HepG2 (cell line): ENCODE measurements around the gene GSPT1. TPM values are rescaled to one million over a fixed set of nuclear protein-coding genes. Genes with fewer than 3 reads are reported as not detected.
A peak's percentile ranks its signal among the peaks of the same experiment; 100 is the strongest.

Experiments
- ASH2L ChIP-seq: fragments of 300-600, 200-600 bp; sonication (generic); IDR thresholded peaks from 2 replicates; pipeline ENCODE4 v1.7.0; 2017; ENCODE audit warnings: low read depth, mild to moderate bottlenecking, moderate library complexity, mixed read lengths, low read length; ENCODE audit not compliant: insufficient read length
- ATF7 ChIP-seq, 2 experiments: fragments of 450-650 bp in 1 of 2; sonication (generic) in 1 of 2; formaldehyde crosslinking in 1 of 2; IDR thresholded peaks; 2 replicates each; pipeline versions ENCODE4 v1.4.0 to v1.6.1; 2016 to 2020; ENCODE audit warnings: antibody characterized with exemption in 1 of 2, mild to moderate bottlenecking in 1 of 2, missing genetic modification reagents in 1 of 2
- CEBPG ChIP-seq: IDR thresholded peaks from 2 replicates; pipeline ENCODE4 v1.6.1; 2016
- CREB1 ChIP-seq, 2 experiments: fragments of 450-650 bp in 1 of 2; IDR thresholded peaks; 2 replicates each; pipeline ENCODE4 v1.6.1; 2016 to 2017; ENCODE audit warnings: control low read depth in 1 of 2, mild to moderate bottlenecking in 1 of 2, missing compliant biosample characterization in 1 of 2, missing genetic modification characterization in 1 of 2
- DR1 ChIP-seq: sonication (generic); formaldehyde crosslinking; IDR thresholded peaks from 2 replicates; pipeline ENCODE4 v1.8.0; 2021; ENCODE audit warnings: mild to moderate bottlenecking, missing genetic modification reagents, inconsistent platforms
- JUNB ChIP-seq: sonication (generic); formaldehyde crosslinking; IDR thresholded peaks from 2 replicates; pipeline ENCODE4 v1.8.0; 2022; ENCODE audit warnings: missing genetic modification reagents, mild to moderate bottlenecking, borderline replicate concordance
- PATZ1 ChIP-seq: sonication (generic); formaldehyde crosslinking; IDR thresholded peaks from 2 replicates; pipeline ENCODE4 v1.4.0; 2020; ENCODE audit warnings: missing genetic modification reagents
- ZMAT3 ChIP-seq: sonication (generic); formaldehyde crosslinking; conservative IDR thresholded peaks from 2 replicates; pipeline ENCODE4 v1.7.0; 2021; ENCODE audit warnings: missing genetic modification reagents
- ZNF253 ChIP-seq: sonication (generic); formaldehyde crosslinking; IDR thresholded peaks from 2 replicates; pipeline ENCODE4 v1.8.0; 2022; ENCODE audit warnings: mild to moderate bottlenecking, missing genetic modification reagents, borderline replicate concordance
- ZNF354B ChIP-seq: sonication (generic); formaldehyde crosslinking; IDR thresholded peaks from 2 replicates; pipeline ENCODE4 v1.8.0; 2022; ENCODE audit warnings: mild to moderate bottlenecking, missing genetic modification reagents
- ZNF432 ChIP-seq: sonication (generic); formaldehyde crosslinking; IDR thresholded peaks from 2 replicates; pipeline ENCODE4 v1.5.0; 2020; ENCODE audit warnings: missing genetic modification reagents, mild to moderate bottlenecking, borderline replicate concordance
- ZNF567 ChIP-seq: sonication (generic); formaldehyde crosslinking; IDR thresholded peaks from 2 replicates; pipeline ENCODE4 v1.8.1; 2023; ENCODE audit warnings: mild to moderate bottlenecking, missing genetic modification reagents, borderline replicate concordance
- ZNF724P ChIP-seq: sonication (generic); formaldehyde crosslinking; IDR thresholded peaks from 2 replicates; pipeline ENCODE4 v1.8.0; 2022; ENCODE audit warnings: missing genetic modification reagents, borderline replicate concordance
- ZSCAN5A ChIP-seq: sonication (generic); formaldehyde crosslinking; IDR thresholded peaks from 2 replicates; pipeline ENCODE4 v1.8.0; 2022; ENCODE audit warnings: mild to moderate bottlenecking, missing genetic modification reagents, borderline replicate concordance
- polyA plus RNA-seq, 8 experiments: library from polyadenylated mRNA; depleted of rRNA in 3 of 8; stranded (reverse) in 7 of 8; unstranded in 1 of 8; fragments of >200 nt; fragmentation: Illumina TruSeq in 4 of 8; extraction: Trizol in 4 of 8; gene quantifications; 2 replicates each; pipeline versions ENCODE4 v1.2.1 to v1.2.3, GENCODE V29; 2011 to 2016; ENCODE audit warnings: low read depth in 4 of 8, missing spikeins in 1 of 8, mixed read lengths in 1 of 8; ENCODE audit not compliant: insufficient read depth in 1 of 8
- total RNA-seq, 5 experiments: library from RNA; depleted of rRNA; stranded (reverse); fragments of >200 nt; fragmentation: Illumina TruSeq; extraction: Trizol; gene quantifications; 2 replicates each; pipeline ENCODE4 v1.2.3, GENCODE V29; 2016; ENCODE audit warnings: low read depth in 1 of 5
- TF ChIP-seq, protein P1 (sequence below): sonication (generic); formaldehyde crosslinking; IDR thresholded peaks from 2 replicates; pipeline ENCODE4 v1.4.0; 2020; ENCODE audit warnings: missing genetic modification reagents
- TF ChIP-seq, protein P2 (sequence below): sonication (generic); formaldehyde crosslinking; IDR thresholded peaks from 2 replicates; pipeline ENCODE4 v1.4.0; 2020; ENCODE audit warnings: mild to moderate bottlenecking, missing genetic modification reagents
- TF ChIP-seq, protein P3 (sequence below): fragments of 450-650 bp; IDR thresholded peaks from 2 replicates; pipeline ENCODE4 v1.6.1; 2017; ENCODE audit warnings: mild to moderate bottlenecking

The GSPT1 gene
- total and polyA plus RNA-seq, 2 of the 13 experiments (the other 11 are each of a cell fraction or from before 2014, with no cell fraction given): 120 to 316 TPM

GRCh38 chr16:11915644-11916523, at the start of gene GSPT1 (continued):
- TF ChIP-seq ZNF724P: peak; percentile 87
- peak; percentile 91 for TF ChIP-seq ASH2L
- TF ChIP-seq JUNB: no peak
- TF ChIP-seq ZNF354B: peak; percentile 87; the same call in 1 of the 2 replicates
- TF ChIP-seq PATZ1 (CRISPR knock-in tag): peak; percentile 96
- TF ChIP-seq, protein P1, sequence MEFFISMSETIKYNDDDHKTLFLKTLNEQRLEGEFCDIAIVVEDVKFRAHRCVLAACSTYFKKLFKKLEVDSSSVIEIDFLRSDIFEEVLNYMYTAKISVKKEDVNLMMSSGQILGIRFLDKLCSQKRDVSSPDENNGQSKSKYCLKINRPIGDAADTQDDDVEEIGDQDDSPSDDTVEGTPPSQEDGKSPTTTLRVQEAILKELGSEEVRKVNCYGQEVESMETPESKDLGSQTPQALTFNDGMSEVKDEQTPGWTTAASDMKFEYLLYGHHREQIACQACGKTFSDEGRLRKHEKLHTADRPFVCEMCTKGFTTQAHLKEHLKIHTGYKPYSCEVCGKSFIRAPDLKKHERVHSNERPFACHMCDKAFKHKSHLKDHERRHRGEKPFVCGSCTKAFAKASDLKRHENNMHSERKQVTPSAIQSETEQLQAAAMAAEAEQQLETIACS: no peak
- TF ChIP-seq CREB1 (IDR thresholded peaks at IDR 0.05): peak; percentile 90
- peak; percentile 94 for TF ChIP-seq CREB1 (CRISPR knock-in tag; IDR thresholded peaks at IDR 0.05)
- TF ChIP-seq ZNF432 (CRISPR knock-in tag): no peak; the same call in 1 of the 2 replicates
- no peak for TF ChIP-seq CEBPG (CRISPR knock-in tag)
- peak; percentile 67; the same call in 1 of the 2 replicates for TF ChIP-seq ZMAT3 (CRISPR knock-in tag)
- TF ChIP-seq, protein P2, sequence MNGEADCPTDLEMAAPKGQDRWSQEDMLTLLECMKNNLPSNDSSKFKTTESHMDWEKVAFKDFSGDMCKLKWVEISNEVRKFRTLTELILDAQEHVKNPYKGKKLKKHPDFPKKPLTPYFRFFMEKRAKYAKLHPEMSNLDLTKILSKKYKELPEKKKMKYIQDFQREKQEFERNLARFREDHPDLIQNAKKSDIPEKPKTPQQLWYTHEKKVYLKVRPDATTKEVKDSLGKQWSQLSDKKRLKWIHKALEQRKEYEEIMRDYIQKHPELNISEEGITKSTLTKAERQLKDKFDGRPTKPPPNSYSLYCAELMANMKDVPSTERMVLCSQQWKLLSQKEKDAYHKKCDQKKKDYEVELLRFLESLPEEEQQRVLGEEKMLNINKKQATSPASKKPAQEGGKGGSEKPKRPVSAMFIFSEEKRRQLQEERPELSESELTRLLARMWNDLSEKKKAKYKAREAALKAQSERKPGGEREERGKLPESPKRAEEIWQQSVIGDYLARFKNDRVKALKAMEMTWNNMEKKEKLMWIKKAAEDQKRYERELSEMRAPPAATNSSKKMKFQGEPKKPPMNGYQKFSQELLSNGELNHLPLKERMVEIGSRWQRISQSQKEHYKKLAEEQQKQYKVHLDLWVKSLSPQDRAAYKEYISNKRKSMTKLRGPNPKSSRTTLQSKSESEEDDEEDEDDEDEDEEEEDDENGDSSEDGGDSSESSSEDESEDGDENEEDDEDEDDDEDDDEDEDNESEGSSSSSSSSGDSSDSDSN: peak; percentile 89
- TF ChIP-seq DR1: peak; percentile 85
- TF ChIP-seq, protein P3, sequence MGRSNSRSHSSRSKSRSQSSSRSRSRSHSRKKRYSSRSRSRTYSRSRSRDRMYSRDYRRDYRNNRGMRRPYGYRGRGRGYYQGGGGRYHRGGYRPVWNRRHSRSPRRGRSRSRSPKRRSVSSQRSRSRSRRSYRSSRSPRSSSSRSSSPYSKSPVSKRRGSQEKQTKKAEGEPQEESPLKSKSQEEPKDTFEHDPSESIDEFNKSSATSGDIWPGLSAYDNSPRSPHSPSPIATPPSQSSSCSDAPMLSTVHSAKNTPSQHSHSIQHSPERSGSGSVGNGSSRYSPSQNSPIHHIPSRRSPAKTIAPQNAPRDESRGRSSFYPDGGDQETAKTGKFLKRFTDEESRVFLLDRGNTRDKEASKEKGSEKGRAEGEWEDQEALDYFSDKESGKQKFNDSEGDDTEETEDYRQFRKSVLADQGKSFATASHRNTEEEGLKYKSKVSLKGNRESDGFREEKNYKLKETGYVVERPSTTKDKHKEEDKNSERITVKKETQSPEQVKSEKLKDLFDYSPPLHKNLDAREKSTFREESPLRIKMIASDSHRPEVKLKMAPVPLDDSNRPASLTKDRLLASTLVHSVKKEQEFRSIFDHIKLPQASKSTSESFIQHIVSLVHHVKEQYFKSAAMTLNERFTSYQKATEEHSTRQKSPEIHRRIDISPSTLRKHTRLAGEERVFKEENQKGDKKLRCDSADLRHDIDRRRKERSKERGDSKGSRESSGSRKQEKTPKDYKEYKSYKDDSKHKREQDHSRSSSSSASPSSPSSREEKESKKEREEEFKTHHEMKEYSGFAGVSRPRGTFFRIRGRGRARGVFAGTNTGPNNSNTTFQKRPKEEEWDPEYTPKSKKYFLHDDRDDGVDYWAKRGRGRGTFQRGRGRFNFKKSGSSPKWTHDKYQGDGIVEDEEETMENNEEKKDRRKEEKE: no peak
- TF ChIP-seq ATF7 (IDR thresholded peaks at IDR 0.05): no peak
- peak; percentile 74 for TF ChIP-seq ATF7 (CRISPR knock-in tag; IDR thresholded peaks at IDR 0.05)
- peak; percentile 48; the same call in 1 of the 2 replicates for TF ChIP-seq ZSCAN5A (CRISPR knock-in tag)
- TF ChIP-seq ZNF253 (CRISPR knock-in tag): peak; percentile 27; the same call in 1 of the 2 replicates
- TF ChIP-seq ZNF567 (CRISPR knock-in tag): peak; percentile 94
